ENCODE data around the gene SAP25. TPM values are rescaled to one million over a fixed set of nuclear protein-coding genes. Genes with fewer than 3 reads are reported as not detected.
"Not testable (repeated sequence)": the region's sequence is repeated elsewhere in the genome, so short reads cannot be mapped to it uniquely, and the experiment has no call there.

SAP25 gene
- total RNA-seq, 2 donors from 2014 or later = 10.1 to 25.2 TPM

DNA sequence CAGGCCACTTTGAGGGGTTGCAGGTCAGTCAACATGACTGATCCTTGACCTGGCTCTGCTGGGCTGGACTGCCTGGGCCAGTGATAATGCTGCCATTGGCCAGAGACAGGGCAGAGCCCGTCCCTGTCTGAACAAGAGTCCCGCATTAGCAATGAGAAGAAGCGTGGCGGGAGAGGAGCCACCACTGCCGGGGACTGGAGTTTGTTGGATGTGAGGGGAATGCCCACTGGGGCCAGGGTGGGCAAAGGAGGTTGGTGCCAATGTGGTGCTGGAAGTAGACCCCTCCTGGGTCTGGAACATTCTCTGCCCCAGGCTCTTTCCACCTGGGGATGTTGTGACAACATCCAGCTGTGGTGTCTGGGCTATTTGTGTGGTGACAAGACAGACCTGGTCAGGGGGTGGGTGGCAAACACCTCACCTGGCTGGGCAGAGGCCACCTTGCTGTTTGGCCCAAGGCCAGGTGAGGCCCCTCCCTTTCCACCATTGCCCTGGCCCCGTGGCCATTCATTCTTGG lies 7.6 kb downstream of the SAP25 start:
- DNase-seq (ENCODE audit: low spot score) (peak; percentile 52), ATAC-seq (no peak)
- no peaks in the 10 kb centered on the region for H3K9me3 Mint-ChIP-seq
- no peak overlapping the region for H3K4me3 Mint-ChIP-seq
- peaks cover 16 to 17% of the 10 kb centered on the region in 2 donors for H3K4me1 Mint-ChIP-seq (ENCODE audit: low read depth in 2 of 2)
- H3K27ac Mint-ChIP-seq = no peak overlapping the region
- H3K36me3 Mint-ChIP-seq = no peaks in the 10 kb centered on the region
- H3K27me3 Mint-ChIP-seq = no peaks in the 10 kb centered on the region

DNA sequence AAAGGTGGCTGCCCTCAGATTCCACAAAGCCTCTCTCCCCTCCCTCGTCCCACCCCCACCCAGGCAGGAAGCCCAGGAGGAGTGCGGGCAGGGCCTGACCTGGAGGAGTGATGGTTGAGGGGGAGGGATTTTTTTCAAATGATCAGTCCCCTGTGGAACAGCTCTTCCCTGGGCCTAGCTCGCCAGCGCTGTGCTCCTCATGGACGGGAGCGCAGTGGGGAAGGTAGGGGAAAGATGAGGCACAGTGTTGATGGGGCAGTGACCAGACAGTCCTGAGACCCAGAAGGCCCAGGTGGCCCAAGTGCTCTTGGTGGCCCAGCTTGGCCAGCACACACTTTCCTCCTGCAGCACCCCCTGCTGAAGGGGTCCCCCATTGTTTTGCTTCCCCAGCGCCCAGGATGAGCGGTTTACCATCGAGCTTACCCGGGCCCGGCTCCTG lies 8.5 kb downstream of the SAP25 start:
- no peaks in the 10 kb centered on the region for H3K36me3 Mint-ChIP-seq
- no peaks in the 10 kb centered on the region for H3K9me3 Mint-ChIP-seq
- H3K4me1 Mint-ChIP-seq (ENCODE audit: low read depth in 2 of 2) = peaks cover 16 to 17% of the 10 kb centered on the region in 2 donors

GRCh38 chr7:100564405-100564804 lies 9.3 kb downstream of the SAP25 start:
- H3K36me3 Mint-ChIP-seq; H3K4me3 Mint-ChIP-seq; ATAC-seq; DNase-seq (ENCODE audit: low spot score); H3K9me3 Mint-ChIP-seq; H3K27me3 Mint-ChIP-seq: not testable (repeated sequence)
- Mint-ChIP-seq H3K27ac (peak overlapping the region in 1 of 2 donors; percentile 70), H3K4me1 (ENCODE audit: low read depth in 2 of 2) (peaks cover 15 to 16% of the 10 kb centered on the region in 2 donors)

More for the DNA sequence above, 8.5 kb downstream of the SAP25 start:
- Mint-ChIP-seq H3K4me3 (no peak overlapping the region), H3K27me3 (no peaks in the 10 kb centered on the region), H3K27ac (no peak overlapping the region)
- ATAC-seq = no peak
- no peak for DNase-seq (ENCODE audit: low spot score)

GRCh38 chr7:100563809-100564400 lies 9.8 kb downstream of the SAP25 start:
- no peak overlapping the region for H3K4me3 Mint-ChIP-seq
- ATAC-seq (peak; percentile 65 to 77), DNase-seq (ENCODE audit: low spot score) (peak; percentile 84)
- H3K36me3 Mint-ChIP-seq = no peaks in the 10 kb centered on the region
- H3K9me3 Mint-ChIP-seq = no peaks in the 10 kb centered on the region
- no peaks in the 10 kb centered on the region for H3K27me3 Mint-ChIP-seq
- H3K4me1 Mint-ChIP-seq (ENCODE audit: low read depth in 2 of 2) = peaks cover 10 to 12% of the 10 kb centered on the region in 2 donors
- peak overlapping the region in 1 of 2 donors; percentile 70 for H3K27ac Mint-ChIP-seq

DNA sequence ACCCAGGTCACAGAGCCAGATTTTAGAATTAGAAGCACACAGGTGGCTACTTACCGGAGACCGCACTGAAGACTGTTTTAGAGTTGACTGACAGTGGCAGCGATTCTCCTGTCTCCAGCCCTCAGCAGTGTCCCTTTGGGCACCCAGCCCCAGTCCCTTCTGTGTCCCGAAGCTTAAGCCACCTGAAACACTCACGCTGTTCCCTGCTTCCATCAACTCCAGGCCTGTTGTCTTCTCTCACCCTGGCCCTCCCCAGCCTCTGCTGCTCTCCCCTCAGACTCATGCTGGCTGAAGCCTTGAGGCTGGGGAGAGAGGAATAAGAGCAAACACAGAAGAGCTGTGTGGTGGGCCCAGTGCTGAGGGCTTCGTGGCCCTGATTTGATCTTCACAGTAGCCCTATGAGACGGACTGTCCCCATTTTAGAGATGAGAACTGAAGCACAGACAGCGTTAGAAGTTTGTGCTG lies 10.6 kb downstream of the SAP25 start:
- ATAC-seq (no peak), DNase-seq (ENCODE audit: low spot score) (no peak)
- Mint-ChIP-seq H3K4me3 (no peak overlapping the region), H3K36me3 (no peaks in the 10 kb centered on the region), H3K4me1 (ENCODE audit: low read depth in 2 of 2) (peaks cover 5 to 8% of the 10 kb centered on the region in 2 donors), H3K27ac (no peak overlapping the region), H3K9me3 (no peaks in the 10 kb centered on the region), H3K27me3 (no peaks in the 10 kb centered on the region)

DNA sequence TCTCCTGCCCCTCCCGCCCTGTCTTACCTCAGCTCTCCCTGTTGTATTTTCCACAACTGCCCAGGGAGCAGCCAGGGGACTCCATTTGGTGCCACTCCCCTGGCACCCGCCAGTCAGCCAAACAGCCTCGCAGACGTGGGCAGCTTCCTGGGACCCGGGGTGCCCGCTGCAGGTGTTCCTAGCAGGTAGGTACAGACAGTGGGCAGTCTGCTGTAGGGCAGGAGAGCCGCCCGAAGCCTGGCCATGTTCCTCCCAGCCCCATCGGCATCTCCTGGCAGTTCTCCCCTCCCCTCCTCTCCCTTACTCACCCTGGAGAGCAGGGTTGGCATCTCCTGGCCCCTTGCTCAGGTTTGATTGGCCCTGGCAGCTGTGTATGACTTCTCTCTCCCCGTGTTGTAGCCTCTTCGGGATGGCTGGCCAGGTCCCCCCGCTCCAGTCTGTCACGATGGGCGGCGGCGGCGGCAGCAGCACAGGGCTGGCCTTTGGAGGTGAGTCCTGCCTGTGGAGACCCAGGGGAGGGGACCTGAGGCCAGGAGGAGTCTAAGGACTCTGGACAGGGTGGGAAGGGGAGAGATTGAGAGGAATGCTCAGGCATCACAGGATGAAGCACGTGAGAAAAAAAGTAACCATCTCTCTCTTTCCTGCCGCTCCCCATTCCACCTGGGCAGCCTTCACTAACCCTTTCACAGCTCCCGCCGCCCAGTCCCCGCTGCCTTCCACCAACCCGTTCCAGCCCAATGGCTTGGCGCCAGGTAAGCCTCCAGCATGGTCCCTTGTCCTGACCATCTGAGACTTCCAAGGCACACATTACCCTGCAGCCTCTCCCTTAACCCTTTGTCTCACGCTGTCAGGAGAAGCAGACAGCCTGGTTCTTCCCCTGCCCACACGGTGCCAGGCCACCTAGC lies 11.3 kb downstream of the SAP25 start:
- ATAC-seq (no peak), DNase-seq (ENCODE audit: low spot score) (no peak)
- Mint-ChIP-seq H3K4me3 (no peak overlapping the region), H3K27me3 (no peaks in the 10 kb centered on the region), H3K4me1 (ENCODE audit: low read depth in 2 of 2) (peaks cover 5% of the 10 kb centered on the region in 2 donors), H3K36me3 (no peaks in the 10 kb centered on the region), H3K9me3 (no peaks in the 10 kb centered on the region), H3K27ac (no peak overlapping the region)

DNA sequence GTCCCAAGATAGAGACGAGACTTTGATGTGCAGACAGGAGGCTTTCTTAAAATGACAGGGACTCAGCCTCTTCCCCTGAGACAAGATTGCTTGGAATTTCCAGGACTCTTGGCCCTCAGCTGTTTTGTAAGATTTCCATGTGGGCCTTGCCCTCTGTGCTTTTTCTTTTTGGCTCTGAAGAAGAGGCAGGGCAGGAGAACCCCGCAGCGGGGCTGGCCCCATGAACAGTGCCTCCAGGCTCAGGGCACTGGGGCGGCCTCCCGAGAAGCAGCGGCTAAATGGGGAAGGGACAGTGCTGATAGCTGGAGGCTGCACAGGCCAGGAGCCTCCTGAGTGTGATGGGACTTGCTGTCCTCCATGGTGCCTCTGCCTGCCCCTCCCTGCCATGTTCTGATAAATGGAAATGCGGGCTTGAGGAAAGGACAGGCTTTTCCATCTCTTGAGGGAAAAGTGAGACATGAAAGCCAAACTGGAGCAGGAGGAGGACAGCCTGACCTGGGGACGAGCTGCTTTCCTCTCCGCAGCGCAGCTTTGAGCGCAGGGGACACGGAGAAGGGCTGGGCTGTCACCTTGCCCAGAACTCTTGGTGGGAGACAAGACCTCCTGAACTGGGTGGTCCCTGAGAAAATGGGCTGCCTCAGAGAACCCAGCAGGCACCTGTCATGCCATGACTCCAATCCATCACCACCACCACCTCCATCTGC lies 12.1 kb downstream of the SAP25 start:
- Mint-ChIP-seq H3K9me3 (no peaks in the 10 kb centered on the region), H3K27me3 (no peaks in the 10 kb centered on the region), H3K36me3 (no peaks in the 10 kb centered on the region), H3K4me3 (no peak overlapping the region), H3K4me1 (ENCODE audit: low read depth in 2 of 2) (peaks cover 5 to 6% of the 10 kb centered on the region in 2 donors), H3K27ac (no peak overlapping the region)
- DNase-seq (ENCODE audit: low spot score) (no peak), ATAC-seq (no peak)

DNA sequence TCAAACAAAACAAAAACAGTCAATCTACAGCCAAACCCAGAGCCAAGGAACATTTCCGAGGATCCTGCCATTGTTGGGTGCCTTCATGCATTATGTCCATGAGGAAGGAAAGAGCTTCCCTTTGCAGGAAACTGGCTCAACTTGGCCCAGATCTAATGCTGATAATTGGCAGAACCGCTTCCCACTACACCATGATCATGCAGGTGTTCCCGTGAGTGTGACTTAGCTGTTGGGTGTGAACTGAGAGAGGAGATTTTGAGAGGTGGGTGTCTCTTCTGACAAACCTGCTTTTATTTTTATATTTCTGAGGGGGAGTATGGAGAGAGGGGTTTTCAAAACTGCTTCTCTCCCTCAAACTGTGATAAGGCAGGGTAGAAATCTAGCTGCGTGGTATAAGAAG lies 14.6 kb downstream of the SAP25 start:
- DNase-seq (ENCODE audit: low spot score) = no peak
- Mint-ChIP-seq H3K9me3 (no peaks in the 10 kb centered on the region), H3K4me3 (no peak overlapping the region), H3K36me3 (peaks cover 7% of the 10 kb centered on the region), H3K27me3 (no peaks in the 10 kb centered on the region), H3K4me1 (ENCODE audit: low read depth in 2 of 2) (peaks cover 5 to 13% of the 10 kb centered on the region in 2 donors), H3K27ac (no peak overlapping the region)
- no peak for ATAC-seq

DNA sequence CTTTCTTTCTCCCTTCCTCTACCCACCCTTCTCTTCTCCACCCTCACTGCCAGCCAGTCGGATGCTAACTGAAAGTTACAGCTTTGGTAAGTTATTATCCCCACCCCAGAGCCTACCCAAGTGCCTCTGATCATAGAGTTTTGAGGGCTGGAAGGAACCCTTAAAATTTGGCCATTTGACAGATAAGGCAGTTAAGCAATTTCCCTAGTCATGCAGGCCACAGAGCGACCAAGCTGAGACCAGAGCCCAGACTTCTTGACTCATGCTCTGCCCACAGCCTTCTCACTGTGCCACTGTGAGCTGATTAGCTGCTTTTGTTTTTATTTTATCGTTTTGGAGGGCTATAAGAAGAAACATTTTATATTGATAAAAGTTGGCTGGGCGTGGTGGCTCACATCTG lies 17.2 kb downstream of the SAP25 start:
- ATAC-seq (peak; percentile 78 to 80), DNase-seq (ENCODE audit: low spot score) (no peak)
- peaks cover 4 to 11% of the 10 kb centered on the region in 2 donors for H3K4me1 Mint-ChIP-seq (ENCODE audit: low read depth in 2 of 2)
- peak overlapping the region; percentile 65 to 80 for H3K27ac Mint-ChIP-seq
- H3K36me3 Mint-ChIP-seq = peaks cover 12% of the 10 kb centered on the region
- no peaks in the 10 kb centered on the region for H3K9me3 Mint-ChIP-seq
- no peaks in the 10 kb centered on the region for H3K27me3 Mint-ChIP-seq
- peak overlapping the region; percentile 32 for H3K4me3 Mint-ChIP-seq

DNA sequence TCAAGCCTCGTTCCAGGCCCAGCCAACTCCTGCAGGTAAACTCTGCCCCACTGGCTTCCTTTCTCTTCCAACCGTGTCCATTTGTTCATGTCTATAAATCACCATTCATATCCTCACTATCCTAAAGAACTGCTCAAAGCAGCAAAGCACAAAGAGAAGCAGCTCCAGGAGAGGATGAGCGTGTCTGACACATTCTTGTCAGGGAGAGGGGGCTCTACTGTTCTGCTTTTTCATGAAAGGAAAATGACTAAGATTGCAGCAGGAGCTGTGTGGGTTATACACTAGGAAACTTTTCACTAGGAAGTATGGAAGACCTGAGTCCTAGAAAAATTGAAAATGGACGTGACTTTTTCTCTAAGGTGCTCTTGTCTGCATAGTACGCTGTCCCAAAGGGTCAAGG lies 18.0 kb downstream of the SAP25 start:
- no peak for DNase-seq (ENCODE audit: low spot score)
- H3K4me3 Mint-ChIP-seq = no peak overlapping the region
- H3K9me3 Mint-ChIP-seq = no peaks in the 10 kb centered on the region
- peaks cover 12% of the 10 kb centered on the region for H3K36me3 Mint-ChIP-seq
- H3K4me1 Mint-ChIP-seq (ENCODE audit: low read depth in 2 of 2) = peaks cover 5 to 12% of the 10 kb centered on the region in 2 donors
- no peak for ATAC-seq
- H3K27me3 Mint-ChIP-seq = no peaks in the 10 kb centered on the region
- peak overlapping the region in 1 of 2 donors; percentile 80 for H3K27ac Mint-ChIP-seq

GRCh38 chr7:100553032-100553431 lies 20.7 kb downstream of the SAP25 start:
- H3K4me3 Mint-ChIP-seq = no peak overlapping the region
- peaks cover 24 to 28% of the 10 kb centered on the region in 2 donors for H3K4me1 Mint-ChIP-seq (ENCODE audit: low read depth in 2 of 2)
- no peak for ATAC-seq
- no peaks in the 10 kb centered on the region for H3K9me3 Mint-ChIP-seq
- no peaks in the 10 kb centered on the region for H3K27me3 Mint-ChIP-seq
- peaks cover 17% of the 10 kb centered on the region for H3K36me3 Mint-ChIP-seq
- H3K27ac Mint-ChIP-seq = no peak overlapping the region
- no peak for DNase-seq (ENCODE audit: low spot score)

DNA sequence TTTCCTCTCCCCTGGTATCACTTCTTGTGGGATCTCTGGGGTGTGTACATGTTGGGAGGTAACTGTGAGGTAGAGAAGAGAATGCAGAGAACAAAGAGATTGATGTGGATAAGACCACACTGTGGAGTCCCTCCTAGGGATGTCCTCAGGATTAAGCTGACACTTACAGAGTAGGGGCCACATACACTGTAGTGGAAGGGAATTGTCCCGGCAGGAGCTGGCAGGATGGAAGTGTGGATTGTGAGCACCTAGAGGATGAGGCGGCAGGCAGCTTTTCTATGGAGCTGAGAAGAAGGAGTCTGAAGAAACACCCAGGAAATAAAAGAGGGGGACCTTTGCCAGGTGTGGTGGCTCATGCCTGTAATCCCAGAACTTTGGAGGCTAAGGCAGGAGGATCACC lies 21.2 kb downstream of the SAP25 start:
- peaks cover 17% of the 10 kb centered on the region for H3K36me3 Mint-ChIP-seq
- peak overlapping the region; percentile 5 to 32 for H3K27ac Mint-ChIP-seq
- no peak for ATAC-seq
- no peak overlapping the region for H3K4me3 Mint-ChIP-seq
- H3K27me3 Mint-ChIP-seq = no peaks in the 10 kb centered on the region
- peaks cover 29 to 33% of the 10 kb centered on the region in 2 donors for H3K4me1 Mint-ChIP-seq (ENCODE audit: low read depth in 2 of 2)
- H3K9me3 Mint-ChIP-seq = no peaks in the 10 kb centered on the region
- DNase-seq (ENCODE audit: low spot score) = no peak

GRCh38 chr7:100548446-100548845 lies 25.3 kb downstream of the SAP25 start:
- Mint-ChIP-seq H3K4me3 (peak overlapping the region; percentile 88), H3K27ac (peak overlapping the region; percentile 87 to 91), H3K4me1 (ENCODE audit: low read depth in 2 of 2) (peaks cover 61 to 74% of the 10 kb centered on the region in 2 donors), H3K36me3 (peaks cover 11% of the 10 kb centered on the region)
- not testable (repeated sequence) for H3K9me3 Mint-ChIP-seq; ATAC-seq; DNase-seq (ENCODE audit: low spot score); H3K27me3 Mint-ChIP-seq
